SK-N-SH (cell line): ENCODE measurements around the gene TWNK.

Experiments used
- EP300 ChIP-seq, 2 experiments: IDR thresholded peaks; 2 replicates each; pipeline versions ENCODE4 v1.4.0 to v1.6.1; 2012; ENCODE audit warnings: borderline replicate concordance in 1 of 2, low read depth in 1 of 2, low read length in 1 of 2
- TF ChIP-seq, protein P1 (sequence below): IDR thresholded peaks from 2 replicates; pipeline ENCODE4 v1.4.0; 2012; ENCODE audit warnings: low read depth

- TF ChIP-seq EP300 (IDR thresholded peaks at IDR 0.05; ENCODE audit: borderline replicate concordance in 1 of 2, low read depth in 1 of 2, low read length in 1 of 2), result no peak
- TF ChIP-seq, protein P1, sequence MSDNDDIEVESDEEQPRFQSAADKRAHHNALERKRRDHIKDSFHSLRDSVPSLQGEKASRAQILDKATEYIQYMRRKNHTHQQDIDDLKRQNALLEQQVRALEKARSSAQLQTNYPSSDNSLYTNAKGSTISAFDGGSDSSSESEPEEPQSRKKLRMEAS, result no peak
These were observed 43.8 kb upstream of the TWNK start for GRCh38 chr10:100943508-100943907.
